KMS-11 (cell line): Measurements from ENCODE around the gene FIGNL2.

Experiments used
- H2AFZ ChIP-seq: fragments of 200-600 bp; sonication (generic); 2 replicates; pipeline ENCODE4 v1.6.1; 2016; ENCODE audit warnings: antibody characterized with exemption, mixed run types, low read depth
- H3K27ac ChIP-seq: fragments of 200-600 bp; sonication (generic); 2 replicates; pipeline ENCODE4 v1.6.1; 2016; ENCODE audit warnings: mild to moderate bottlenecking, mixed run types
- H3K27me3 ChIP-seq: fragments of 200-600 bp; sonication (generic); 2 replicates; pipeline ENCODE4 v1.6.1; 2017; ENCODE audit warnings: mild to moderate bottlenecking, low read depth, mixed run types, moderate library complexity; ENCODE audit not compliant: insufficient read depth
- H3K36me3 ChIP-seq: fragments of 200-600 bp; sonication (generic); 2 replicates; pipeline ENCODE4 v1.6.1; 2017; ENCODE audit warnings: mild to moderate bottlenecking, mixed run types; ENCODE audit not compliant: insufficient read depth
- H3K4me1 ChIP-seq: fragments of 200-600 bp; sonication (generic); 2 replicates; pipeline ENCODE4 v1.6.1; 2016; ENCODE audit warnings: mild to moderate bottlenecking, low read depth, mixed run types; ENCODE audit not compliant: poor library complexity, severe bottlenecking
- H3K4me2 ChIP-seq: fragments of 200-600 bp; sonication (generic); 2 replicates; pipeline ENCODE4 v1.7.0; 2016; ENCODE audit warnings: mild to moderate bottlenecking, mixed run types
- H3K4me3 ChIP-seq: fragments of 200-600 bp; sonication (generic); IDR thresholded peaks from 2 replicates; pipeline ENCODE4 v1.6.1; 2017; ENCODE audit warnings: low read depth, low read length, mixed read lengths; ENCODE audit not compliant: insufficient read depth
- H3K79me2 ChIP-seq: fragments of 200-600 bp; sonication (generic); 2 replicates; pipeline ENCODE4 v1.6.1; 2016; ENCODE audit warnings: low read depth, mixed run types; ENCODE audit not compliant: insufficient read depth
- H3K9ac ChIP-seq: fragments of 200-600 bp; sonication (generic); 2 replicates; pipeline ENCODE4 v1.6.1; 2016; ENCODE audit warnings: mild to moderate bottlenecking, mixed run types
- H4K20me1 ChIP-seq: fragments of 200-600 bp; sonication (generic); 2 replicates; pipeline ENCODE4 v1.6.1; 2016; ENCODE audit warnings: mild to moderate bottlenecking, mixed run types; ENCODE audit not compliant: insufficient read depth
- TF ChIP-seq, protein P1 (sequence below): fragments of 200-600 bp; sonication (generic); conservative IDR thresholded peaks from 2 replicates; pipeline ENCODE4 v1.6.1; 2017; ENCODE audit warnings: low read depth, mild to moderate bottlenecking, antibody characterized with exemption, low read length, moderate library complexity, mixed read lengths

FIGNL2 gene

DNA sequence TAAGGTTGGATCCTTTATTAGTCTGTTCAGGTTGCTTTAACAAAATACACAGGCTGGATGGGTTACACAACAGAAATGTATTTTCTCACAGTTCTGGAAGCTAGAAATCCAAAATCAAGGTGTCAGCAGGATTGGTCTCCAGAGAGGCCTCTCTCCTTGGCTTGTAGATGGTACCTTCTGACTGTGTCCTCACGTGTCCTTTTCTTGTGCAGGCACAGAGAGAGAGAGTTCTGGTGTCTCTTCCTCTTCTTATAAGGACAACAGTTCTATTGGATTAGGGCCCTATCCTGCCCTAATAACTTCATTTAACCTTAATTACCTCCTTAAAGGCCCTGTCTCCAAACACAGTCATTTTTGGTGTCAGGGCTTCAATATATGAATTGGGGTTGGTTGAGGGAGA, 34.8 kb upstream of the FIGNL2 start:
- Histone ChIP-seq H3K27ac (no peak overlapping the region), H3K9ac (no peak overlapping the region), H3K4me3 (no peak overlapping the region), H3K27me3 (no peaks in the 10 kb centered on the region), H2AFZ (no peak overlapping the region), H3K4me1 (no peaks in the 10 kb centered on the region), H3K79me2 (no peaks in the 10 kb centered on the region), H3K4me2 (no peak overlapping the region), H4K20me1 (no peaks in the 10 kb centered on the region), H3K36me3 (no peaks in the 10 kb centered on the region)
- TF ChIP-seq, protein P1, sequence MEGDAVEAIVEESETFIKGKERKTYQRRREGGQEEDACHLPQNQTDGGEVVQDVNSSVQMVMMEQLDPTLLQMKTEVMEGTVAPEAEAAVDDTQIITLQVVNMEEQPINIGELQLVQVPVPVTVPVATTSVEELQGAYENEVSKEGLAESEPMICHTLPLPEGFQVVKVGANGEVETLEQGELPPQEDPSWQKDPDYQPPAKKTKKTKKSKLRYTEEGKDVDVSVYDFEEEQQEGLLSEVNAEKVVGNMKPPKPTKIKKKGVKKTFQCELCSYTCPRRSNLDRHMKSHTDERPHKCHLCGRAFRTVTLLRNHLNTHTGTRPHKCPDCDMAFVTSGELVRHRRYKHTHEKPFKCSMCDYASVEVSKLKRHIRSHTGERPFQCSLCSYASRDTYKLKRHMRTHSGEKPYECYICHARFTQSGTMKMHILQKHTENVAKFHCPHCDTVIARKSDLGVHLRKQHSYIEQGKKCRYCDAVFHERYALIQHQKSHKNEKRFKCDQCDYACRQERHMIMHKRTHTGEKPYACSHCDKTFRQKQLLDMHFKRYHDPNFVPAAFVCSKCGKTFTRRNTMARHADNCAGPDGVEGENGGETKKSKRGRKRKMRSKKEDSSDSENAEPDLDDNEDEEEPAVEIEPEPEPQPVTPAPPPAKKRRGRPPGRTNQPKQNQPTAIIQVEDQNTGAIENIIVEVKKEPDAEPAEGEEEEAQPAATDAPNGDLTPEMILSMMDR = no peak

DNA sequence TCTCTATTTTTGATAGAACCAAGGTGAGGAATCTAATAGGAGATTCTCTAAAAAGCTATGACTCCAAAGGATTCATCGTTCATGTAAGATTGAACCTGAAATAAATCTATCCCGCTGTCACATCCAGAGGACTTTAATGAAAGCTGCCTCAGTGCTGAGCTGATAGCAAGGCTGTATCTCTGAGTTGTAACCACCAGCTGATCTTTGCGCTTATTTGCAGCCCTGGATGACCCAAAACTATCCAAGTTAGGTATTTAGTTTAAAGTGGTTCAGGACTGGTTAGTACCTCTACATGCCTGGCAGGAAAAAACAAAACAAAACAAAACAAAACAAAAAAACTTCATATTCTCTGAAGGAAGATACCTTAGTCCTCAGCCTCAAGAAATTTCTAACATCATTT, 30.6 kb upstream of the FIGNL2 start:
- H3K4me3 ChIP-seq = no peak overlapping the region
- no peak overlapping the region for H3K9ac ChIP-seq
- H3K4me1 ChIP-seq = no peaks in the 10 kb centered on the region
- H2AFZ ChIP-seq = no peak overlapping the region
- H3K27ac ChIP-seq = no peak overlapping the region
- H3K4me2 ChIP-seq = no peak overlapping the region
- TF ChIP-seq, protein P1 = no peak
- no peaks in the 10 kb centered on the region for H3K79me2 ChIP-seq
- H4K20me1 ChIP-seq = no peaks in the 10 kb centered on the region
- H3K27me3 ChIP-seq = no peaks in the 10 kb centered on the region
- H3K36me3 ChIP-seq = no peaks in the 10 kb centered on the region

DNA sequence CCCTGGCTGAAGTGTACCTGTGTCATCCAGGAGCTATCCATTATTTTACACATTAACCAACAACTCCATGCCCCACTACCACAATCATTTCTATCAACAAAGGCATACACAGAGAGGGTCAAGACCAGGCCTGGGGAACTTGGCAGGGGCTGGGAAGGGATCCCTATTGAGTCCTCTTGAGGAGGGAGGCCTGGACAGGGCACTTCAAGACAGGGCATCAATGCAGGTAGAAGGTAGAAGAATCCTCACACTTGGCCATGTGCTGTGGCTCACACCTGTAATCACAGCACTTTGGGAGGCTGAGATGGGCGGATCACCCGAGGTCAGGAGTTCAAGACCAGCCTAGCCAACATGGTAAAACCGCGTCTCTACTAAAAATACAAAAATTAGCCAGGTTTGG, 26.0 kb upstream of the FIGNL2 start:
- no peak overlapping the region for H2AFZ ChIP-seq
- no peaks in the 10 kb centered on the region for H3K36me3 ChIP-seq
- no peaks in the 10 kb centered on the region for H4K20me1 ChIP-seq
- no peaks in the 10 kb centered on the region for H3K79me2 ChIP-seq
- H3K9ac ChIP-seq = no peak overlapping the region
- no peaks in the 10 kb centered on the region for H3K4me1 ChIP-seq
- H3K27ac ChIP-seq = no peak overlapping the region
- no peak overlapping the region for H3K4me3 ChIP-seq
- TF ChIP-seq, protein P1 = no peak
- no peak overlapping the region for H3K4me2 ChIP-seq
- H3K27me3 ChIP-seq = no peaks in the 10 kb centered on the region; the same call in 1 of the 2 replicates

DNA sequence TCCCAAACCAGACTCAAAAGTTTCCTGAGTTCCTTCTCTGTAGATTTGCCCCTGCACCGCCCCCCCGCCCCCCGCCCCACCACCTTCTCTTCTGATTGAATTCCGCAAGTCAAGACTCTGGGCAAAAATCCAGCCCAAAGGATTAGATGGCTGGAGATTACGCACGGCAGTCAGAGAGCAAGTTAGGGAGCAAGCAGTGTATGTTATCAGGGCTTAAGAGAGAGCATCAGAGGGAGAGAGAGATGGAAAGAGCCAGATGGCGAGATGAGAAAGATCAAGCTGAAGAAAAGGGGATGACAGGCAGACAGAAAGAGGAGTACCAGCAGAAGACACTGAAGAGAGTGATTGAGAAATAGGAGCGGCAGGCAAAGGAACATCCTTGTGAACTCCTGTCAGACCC, 25.5 kb upstream of the FIGNL2 start:
- H3K27me3 ChIP-seq = no peaks in the 10 kb centered on the region; the same call in 1 of the 2 replicates
- H2AFZ ChIP-seq = no peak overlapping the region
- no peak overlapping the region for H3K4me3 ChIP-seq

More for the DNA sequence above, 25.5 kb upstream of the FIGNL2 start:
- no peaks in the 10 kb centered on the region for H4K20me1 ChIP-seq
- no peak overlapping the region for H3K9ac ChIP-seq
- H3K4me2 ChIP-seq = no peak overlapping the region
- no peaks in the 10 kb centered on the region for H3K4me1 ChIP-seq
- H3K36me3 ChIP-seq = no peaks in the 10 kb centered on the region
- no peak overlapping the region for H3K27ac ChIP-seq
- TF ChIP-seq, protein P1 = no peak
- H3K79me2 ChIP-seq = no peaks in the 10 kb centered on the region
